ENCODE results near the gene FAM118B.
A peak's percentile ranks its signal among the peaks of the same experiment; 100 is the strongest.

FAM118B gene

DNA sequence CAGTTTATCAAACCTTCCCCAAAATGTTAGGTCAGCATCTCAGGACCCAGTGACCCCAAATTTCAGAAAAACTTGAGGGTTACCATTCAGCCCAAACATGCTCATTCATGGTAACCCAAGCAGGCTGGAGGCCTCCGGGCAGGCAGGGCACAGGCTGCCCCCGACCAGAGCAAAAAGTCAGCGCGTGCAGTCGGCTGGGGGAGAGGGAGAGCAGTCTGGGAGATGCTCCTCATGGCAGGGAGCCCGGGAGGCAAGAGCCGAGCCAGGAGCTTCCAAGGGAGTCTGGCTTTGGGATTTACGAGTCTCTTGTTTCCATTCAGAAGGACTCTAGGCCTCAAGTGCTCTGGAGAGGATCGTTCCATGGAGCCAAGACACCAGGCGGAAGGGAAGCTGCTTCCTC is 45.8 kb upstream of the FAM118B start:
- ATAC-seq = no peak

DNA sequence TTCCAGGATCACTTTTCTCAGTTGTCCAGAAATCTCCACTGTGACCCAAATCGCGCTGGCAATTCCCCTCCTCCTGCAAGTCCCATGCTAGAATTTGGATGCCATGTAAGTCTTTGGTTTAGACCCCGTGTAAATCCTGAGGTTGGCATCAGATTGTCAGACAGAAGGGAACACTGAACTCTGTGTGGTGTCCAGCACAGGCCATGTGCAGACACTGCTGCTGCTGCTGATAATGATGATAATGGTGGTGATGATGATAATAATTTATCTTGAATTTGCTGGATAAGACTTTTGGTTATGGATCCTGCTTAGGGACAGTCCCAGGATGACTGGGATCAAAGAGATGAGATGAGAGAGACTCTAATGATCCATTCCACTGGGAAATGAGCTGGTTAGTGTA is 45.2 kb upstream of the FAM118B start:
- ATAC-seq = no peak
- TF ChIP-seq, protein P1, sequence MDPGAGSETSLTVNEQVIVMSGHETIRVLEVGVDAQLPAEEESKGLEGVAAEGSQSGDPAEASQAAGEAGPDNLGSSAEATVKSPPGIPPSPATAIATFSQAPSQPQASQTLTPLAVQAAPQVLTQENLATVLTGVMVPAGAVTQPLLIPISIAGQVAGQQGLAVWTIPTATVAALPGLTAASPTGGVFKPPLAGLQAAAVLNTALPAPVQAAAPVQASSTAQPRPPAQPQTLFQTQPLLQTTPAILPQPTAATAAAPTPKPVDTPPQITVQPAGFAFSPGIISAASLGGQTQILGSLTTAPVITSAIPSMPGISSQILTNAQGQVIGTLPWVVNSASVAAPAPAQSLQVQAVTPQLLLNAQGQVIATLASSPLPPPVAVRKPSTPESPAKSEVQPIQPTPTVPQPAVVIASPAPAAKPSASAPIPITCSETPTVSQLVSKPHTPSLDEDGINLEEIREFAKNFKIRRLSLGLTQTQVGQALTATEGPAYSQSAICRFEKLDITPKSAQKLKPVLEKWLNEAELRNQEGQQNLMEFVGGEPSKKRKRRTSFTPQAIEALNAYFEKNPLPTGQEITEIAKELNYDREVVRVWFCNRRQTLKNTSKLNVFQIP (CRISPR knock-in tag; IDR thresholded peaks at IDR 0.05; ENCODE audit: borderline replicate concordance, low read depth) = no peak
- peak; percentile 34; the same call in 1 of the 2 replicates for TF ChIP-seq TCF4 (CRISPR knock-in tag; IDR thresholded peaks at IDR 0.05; ENCODE audit: borderline replicate concordance)

More for the DNA sequence above, 45.8 kb upstream of the FAM118B start:
- TF ChIP-seq, protein P2, sequence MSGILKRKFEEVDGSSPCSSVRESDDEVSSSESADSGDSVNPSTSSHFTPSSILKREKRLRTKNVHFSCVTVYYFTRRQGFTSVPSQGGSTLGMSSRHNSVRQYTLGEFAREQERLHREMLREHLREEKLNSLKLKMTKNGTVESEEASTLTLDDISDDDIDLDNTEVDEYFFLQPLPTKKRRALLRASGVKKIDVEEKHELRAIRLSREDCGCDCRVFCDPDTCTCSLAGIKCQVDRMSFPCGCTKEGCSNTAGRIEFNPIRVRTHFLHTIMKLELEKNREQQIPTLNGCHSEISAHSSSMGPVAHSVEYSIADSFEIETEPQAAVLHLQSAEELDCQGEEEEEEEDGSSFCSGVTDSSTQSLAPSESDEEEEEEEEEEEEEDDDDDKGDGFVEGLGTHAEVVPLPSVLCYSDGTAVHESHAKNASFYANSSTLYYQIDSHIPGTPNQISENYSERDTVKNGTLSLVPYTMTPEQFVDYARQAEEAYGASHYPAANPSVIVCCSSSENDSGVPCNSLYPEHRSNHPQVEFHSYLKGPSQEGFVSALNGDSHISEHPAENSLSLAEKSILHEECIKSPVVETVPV (CRISPR knock-in tag; IDR thresholded peaks at IDR 0.05) = no peak
- no peak for TF ChIP-seq GLIS3 (CRISPR knock-in tag; IDR thresholded peaks at IDR 0.05)
- TF ChIP-seq BACH2 (CRISPR knock-in tag; IDR thresholded peaks at IDR 0.05; ENCODE audit: borderline replicate concordance) = no peak
- no peak for TF ChIP-seq ZC3H10 (CRISPR knock-in tag; IDR thresholded peaks at IDR 0.05)
- TF ChIP-seq ZFP3 (CRISPR knock-in tag; IDR thresholded peaks at IDR 0.05) = no peak
- TF ChIP-seq ARNTL (CRISPR knock-in tag; IDR thresholded peaks at IDR 0.05; ENCODE audit: borderline replicate concordance, low read depth) = no peak
- TF ChIP-seq RARB (CRISPR knock-in tag; IDR thresholded peaks at IDR 0.05) = no peak
- TF ChIP-seq CSDC2 (CRISPR knock-in tag; IDR thresholded peaks at IDR 0.05) = no peak

DNA sequence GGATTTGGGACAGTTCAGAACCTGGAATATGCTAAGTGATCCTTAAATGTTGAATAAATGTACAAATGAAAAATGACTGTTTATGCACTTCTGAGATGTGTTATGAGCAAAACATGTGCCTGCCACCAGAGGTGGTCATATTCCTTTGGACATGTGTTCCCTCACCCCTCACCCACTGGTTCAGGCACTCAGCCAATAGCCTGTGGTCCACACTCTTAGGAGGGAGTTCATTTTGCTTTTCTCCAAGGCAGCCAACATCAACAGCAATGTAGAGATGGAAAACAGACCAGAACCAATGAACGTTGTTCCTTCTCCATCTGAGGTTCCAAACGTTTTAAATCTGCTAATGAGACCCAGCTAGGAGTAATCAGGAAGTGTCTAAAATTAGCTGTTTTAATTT is 44.1 kb upstream of the FAM118B start:
- ATAC-seq = no peak
- TF ChIP-seq SNAI2 (CRISPR knock-in tag; IDR thresholded peaks at IDR 0.05) (no peak), PPARA (CRISPR knock-in tag; IDR thresholded peaks at IDR 0.05; ENCODE audit: borderline replicate concordance) (no peak), ZFP3 (CRISPR knock-in tag; IDR thresholded peaks at IDR 0.05) (no peak), ZNF8 (CRISPR knock-in tag; IDR thresholded peaks at IDR 0.05) (no peak), RARB (CRISPR knock-in tag; IDR thresholded peaks at IDR 0.05) (no peak), ZC3H10 (CRISPR knock-in tag; IDR thresholded peaks at IDR 0.05) (no peak), GLIS3 (CRISPR knock-in tag; IDR thresholded peaks at IDR 0.05) (no peak), ISL1 (CRISPR knock-in tag; IDR thresholded peaks at IDR 0.05) (no peak)
- TF ChIP-seq, protein P2 (CRISPR knock-in tag; IDR thresholded peaks at IDR 0.05) = no peak
- TF ChIP-seq, protein P1 (CRISPR knock-in tag; IDR thresholded peaks at IDR 0.05; ENCODE audit: borderline replicate concordance, low read depth) = no peak

DNA sequence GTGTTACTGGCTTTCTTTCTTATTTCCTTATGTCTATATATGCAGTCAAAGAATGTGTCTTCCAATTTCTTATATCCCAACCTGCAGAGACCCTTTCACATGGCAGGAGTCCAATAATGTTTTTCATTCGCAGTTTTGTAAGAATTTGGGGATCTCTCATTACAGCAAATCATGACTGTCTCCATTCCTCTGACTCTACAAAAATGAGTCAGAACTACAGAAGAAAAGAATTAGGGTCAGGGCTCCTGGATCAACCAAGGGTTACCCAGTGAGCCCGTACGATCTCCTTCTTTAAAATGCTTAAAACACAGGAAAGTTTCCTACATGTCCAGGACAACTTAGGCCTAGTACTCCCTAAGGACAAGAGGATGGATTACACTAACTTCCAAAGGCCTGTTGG is 42.3 kb upstream of the FAM118B start:
- ATAC-seq = no peak
- TF ChIP-seq SNAI2 (CRISPR knock-in tag; IDR thresholded peaks at IDR 0.05) = no peak

DNA sequence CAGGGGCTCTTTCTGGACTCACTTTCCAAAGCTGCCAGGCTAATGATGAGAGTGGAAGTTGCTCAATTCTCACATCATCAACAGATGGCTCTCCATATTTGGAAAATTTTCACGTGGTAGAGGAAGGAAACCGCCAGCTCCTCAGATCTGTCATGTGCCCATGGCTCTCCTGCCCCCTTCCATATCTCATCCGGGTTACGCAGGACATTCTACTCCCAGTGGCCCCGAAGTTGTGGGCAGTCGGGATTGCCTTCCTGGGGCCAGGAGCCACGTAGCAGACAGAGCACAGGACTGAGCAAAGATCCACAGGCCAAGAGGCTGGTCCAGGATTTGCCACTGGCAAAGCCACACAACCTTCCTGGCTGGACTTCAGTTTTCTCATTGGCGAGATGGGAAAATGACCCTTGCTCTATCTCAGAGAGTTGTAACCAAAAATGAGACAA is 39.0 kb upstream of the FAM118B start:
- no peak for ATAC-seq

More for the DNA sequence above, 39.0 kb upstream of the FAM118B start:
- TF ChIP-seq RARB (CRISPR knock-in tag; IDR thresholded peaks at IDR 0.05) (no peak), ZNF70 (CRISPR knock-in tag; IDR thresholded peaks at IDR 0.05) (no peak), OSR1 (CRISPR knock-in tag; IDR thresholded peaks at IDR 0.05) (no peak), ISL1 (CRISPR knock-in tag; IDR thresholded peaks at IDR 0.05) (no peak), ZC3H10 (CRISPR knock-in tag; IDR thresholded peaks at IDR 0.05) (no peak), ARNTL (CRISPR knock-in tag; IDR thresholded peaks at IDR 0.05; ENCODE audit: borderline replicate concordance, low read depth) (no peak), SNAI2 (CRISPR knock-in tag; IDR thresholded peaks at IDR 0.05) (no peak), BACH2 (CRISPR knock-in tag; IDR thresholded peaks at IDR 0.05; ENCODE audit: borderline replicate concordance) (no peak)
- TF ChIP-seq, protein P2 (CRISPR knock-in tag; IDR thresholded peaks at IDR 0.05) = no peak
- TF ChIP-seq, protein P3, sequence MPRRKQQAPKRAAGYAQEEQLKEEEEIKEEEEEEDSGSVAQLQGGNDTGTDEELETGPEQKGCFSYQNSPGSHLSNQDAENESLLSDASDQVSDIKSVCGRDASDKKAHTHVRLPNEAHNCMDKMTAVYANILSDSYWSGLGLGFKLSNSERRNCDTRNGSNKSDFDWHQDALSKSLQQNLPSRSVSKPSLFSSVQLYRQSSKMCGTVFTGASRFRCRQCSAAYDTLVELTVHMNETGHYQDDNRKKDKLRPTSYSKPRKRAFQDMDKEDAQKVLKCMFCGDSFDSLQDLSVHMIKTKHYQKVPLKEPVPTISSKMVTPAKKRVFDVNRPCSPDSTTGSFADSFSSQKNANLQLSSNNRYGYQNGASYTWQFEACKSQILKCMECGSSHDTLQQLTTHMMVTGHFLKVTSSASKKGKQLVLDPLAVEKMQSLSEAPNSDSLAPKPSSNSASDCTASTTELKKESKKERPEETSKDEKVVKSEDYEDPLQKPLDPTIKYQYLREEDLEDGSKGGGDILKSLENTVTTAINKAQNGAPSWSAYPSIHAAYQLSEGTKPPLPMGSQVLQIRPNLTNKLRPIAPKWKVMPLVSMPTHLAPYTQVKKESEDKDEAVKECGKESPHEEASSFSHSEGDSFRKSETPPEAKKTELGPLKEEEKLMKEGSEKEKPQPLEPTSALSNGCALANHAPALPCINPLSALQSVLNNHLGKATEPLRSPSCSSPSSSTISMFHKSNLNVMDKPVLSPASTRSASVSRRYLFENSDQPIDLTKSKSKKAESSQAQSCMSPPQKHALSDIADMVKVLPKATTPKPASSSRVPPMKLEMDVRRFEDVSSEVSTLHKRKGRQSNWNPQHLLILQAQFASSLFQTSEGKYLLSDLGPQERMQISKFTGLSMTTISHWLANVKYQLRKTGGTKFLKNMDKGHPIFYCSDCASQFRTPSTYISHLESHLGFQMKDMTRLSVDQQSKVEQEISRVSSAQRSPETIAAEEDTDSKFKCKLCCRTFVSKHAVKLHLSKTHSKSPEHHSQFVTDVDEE (CRISPR knock-in tag; IDR thresholded peaks at IDR 0.05) = no peak
- TF ChIP-seq, protein P1 (CRISPR knock-in tag; IDR thresholded peaks at IDR 0.05; ENCODE audit: borderline replicate concordance, low read depth) = no peak
- TF ChIP-seq, protein P4, sequence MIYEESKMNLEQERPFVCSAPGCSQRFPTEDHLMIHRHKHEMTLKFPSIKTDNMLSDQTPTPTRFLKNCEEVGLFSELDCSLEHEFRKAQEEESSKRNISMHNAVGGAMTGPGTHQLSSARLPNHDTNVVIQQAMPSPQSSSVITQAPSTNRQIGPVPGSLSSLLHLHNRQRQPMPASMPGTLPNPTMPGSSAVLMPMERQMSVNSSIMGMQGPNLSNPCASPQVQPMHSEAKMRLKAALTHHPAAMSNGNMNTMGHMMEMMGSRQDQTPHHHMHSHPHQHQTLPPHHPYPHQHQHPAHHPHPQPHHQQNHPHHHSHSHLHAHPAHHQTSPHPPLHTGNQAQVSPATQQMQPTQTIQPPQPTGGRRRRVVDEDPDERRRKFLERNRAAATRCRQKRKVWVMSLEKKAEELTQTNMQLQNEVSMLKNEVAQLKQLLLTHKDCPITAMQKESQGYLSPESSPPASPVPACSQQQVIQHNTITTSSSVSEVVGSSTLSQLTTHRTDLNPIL (CRISPR knock-in tag; IDR thresholded peaks at IDR 0.05; ENCODE audit: low read depth) = no peak
